Body of pancreas (tissue), 4 donors: ENCODE results near the gene AKAP6.

ENCODE experiments used
- CTCF ChIP-seq, 7 experiments: fragments of 450-650 bp in 4 of 7; fragments of 200-600 bp in 3 of 7; sonication (generic) in 3 of 7; IDR thresholded peaks; one replicate each; pipeline ENCODE4 v1.5.1; 2016 to 2019; ENCODE audit warnings: antibody characterized with exemption in 7 of 7
- POLR2A ChIP-seq, 3 donors: fragments of 450-650 bp; IDR thresholded peaks; one replicate each; pipeline ENCODE4 v1.6.1; 2016; ENCODE audit warnings: antibody characterized with exemption in 3 of 3, mild to moderate bottlenecking in 2 of 3

GRCh38 chr14:32667791-32668190, 338.7 kb downstream of the AKAP6 start:
- no peak for TF ChIP-seq CTCF (IDR thresholded peaks at IDR 0.05)
- no peak for TF ChIP-seq POLR2A (IDR thresholded peaks at IDR 0.05)
